Natural killer cell (primary cell): ENCODE measurements around the gene PAPSS2. TPM values are rescaled to one million over a fixed set of nuclear protein-coding genes. Genes with fewer than 3 reads are reported as not detected.

ENCODE experiments used
- ATAC-seq, 3 donors: fragments of 150-1000 bp in 2 of 3; fragments of 200-7000 bp in 1 of 3; cut with Tn5 transposase; 1 replicate in 1 of 3; 2 replicates in 2 of 3; pipeline ENCODE4 v1.10.0; 2021; ENCODE audit warnings: mild to moderate bottlenecking in 2 of 3, moderate library complexity in 2 of 3
- DNase-seq, 2 donors: peaks; one replicate each; pipeline versions ENCODE4 v3.0.0 to v3.0.0-alpha.2; 2013 to 2021; ENCODE audit warnings: mixed read lengths in 1 of 2
- H3K27ac ChIP-seq: one replicate; pipeline ENCODE4 v1.5.1; 2013; ENCODE audit warnings: mild to moderate bottlenecking, low read length
- H3K27me3 ChIP-seq: one replicate; pipeline ENCODE4 v1.6.1; 2013; ENCODE audit warnings: low read length; ENCODE audit not compliant: control insufficient read depth, insufficient read depth
- H3K36me3 ChIP-seq: one replicate; pipeline ENCODE4 v1.6.1; 2013; ENCODE audit warnings: low read length; ENCODE audit not compliant: control insufficient read depth, insufficient read depth
- H3K4me1 ChIP-seq: one replicate; pipeline ENCODE4 v1.6.1; 2013; ENCODE audit warnings: low read length; ENCODE audit not compliant: control insufficient read depth, insufficient read depth
- H3K4me3 ChIP-seq: one replicate; pipeline ENCODE4 v1.5.1; 2013; ENCODE audit warnings: low read length
- H3K9me3 ChIP-seq: one replicate; pipeline ENCODE4 v1.6.1; 2013; ENCODE audit warnings: low read length; ENCODE audit not compliant: control insufficient read depth, insufficient read depth
- H3K27ac Mint-ChIP-seq, 2 donors: one replicate each; pipeline ENCODE4 v1.8.0; 2022; ENCODE audit warnings: mild to moderate bottlenecking in 2 of 2, mixed read lengths in 2 of 2, moderate library complexity in 1 of 2
- H3K27me3 Mint-ChIP-seq, 2 donors: one replicate each; pipeline ENCODE4 v1.8.0; 2022; ENCODE audit warnings: low read depth in 2 of 2, mixed read lengths in 2 of 2
- H3K36me3 Mint-ChIP-seq: one replicate; pipeline ENCODE4 v1.8.0; 2022; ENCODE audit warnings: mixed read lengths
- H3K4me1 Mint-ChIP-seq, 2 donors: one replicate each; pipeline ENCODE4 v1.8.0; 2022; ENCODE audit warnings: mixed read lengths in 2 of 2
- H3K4me3 Mint-ChIP-seq: one replicate; pipeline ENCODE4 v1.8.0; 2022; ENCODE audit warnings: mild to moderate bottlenecking, moderate library complexity, mixed read lengths
- H3K9me3 Mint-ChIP-seq, 2 donors: one replicate each; pipeline ENCODE4 v1.8.0; 2022; ENCODE audit warnings: mixed read lengths in 2 of 2
- WGBS: methylation state at CpG from one replicate; pipeline ENCODE4 v1.1.7; 2013; ENCODE audit warnings: missing lambda C conversion rate; ENCODE audit not compliant: insufficient coverage; 5-methylcytosine and 5-hydroxymethylcytosine counted together
- intact Hi-C: fragments of 100-400 bp; cut with micrococcal nuclease; formaldehyde crosslinking; loops from one replicate; pipeline ENCODE4 v1.14.2; 2022
- total RNA-seq, 4 donors: library from RNA; stranded (reverse); fragments of 120-200 nt in 1 of 4; gene quantifications; one replicate each; pipeline versions ENCODE4 v1.2.3 to v1.2.4, GENCODE V29; 2013 to 2022
- TF ChIP-seq, protein P1 (sequence below): fragments of 200-600 bp; IDR thresholded peaks from one replicate; pipeline ENCODE4 v1.8.0; 2022; ENCODE audit warnings: antibody characterized with exemption

Gene PAPSS2
- total RNA-seq, 3 donors from 2014 or later (not counting 1 experiment from before 2014, with no cell fraction given) = 0.13 to 1.1 TPM; not detected in 1

DNA sequence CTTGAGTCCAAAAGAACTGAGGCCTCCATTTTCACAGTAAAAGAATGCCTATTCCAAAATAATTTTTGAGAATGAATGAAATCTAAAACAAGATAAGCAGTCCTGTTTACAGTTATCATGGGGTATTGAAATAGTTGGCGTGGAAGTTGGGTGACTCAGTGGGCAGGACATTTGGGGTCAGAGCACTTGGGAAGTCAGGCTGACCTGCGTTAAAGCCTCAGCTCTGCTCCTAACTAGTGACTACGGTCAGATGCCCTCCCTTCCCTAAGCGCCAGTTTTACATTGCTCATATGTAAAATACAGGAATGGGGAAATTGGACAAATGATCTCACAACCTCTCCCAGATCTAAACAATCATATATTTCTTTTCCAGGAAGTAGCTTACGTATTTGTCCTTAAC is 2.3 kb upstream of the PAPSS2 start:
- no peak for DNase-seq
- Mint-ChIP-seq H3K4me3 (no peak overlapping the region), H3K9me3 (no peaks in the 10 kb centered on the region), H3K27me3 (peaks cover 22 to 55% of the 10 kb centered on the region in 2 donors), H3K27ac (no peak overlapping the region), H3K36me3 (no peaks in the 10 kb centered on the region), H3K4me1 (peaks cover 13 to 23% of the 10 kb centered on the region in 2 donors)
- Histone ChIP-seq H3K27me3 (peaks cover 15% of the 10 kb centered on the region), H3K4me3 (no peak overlapping the region), H3K9me3 (no peaks in the 10 kb centered on the region), H3K4me1 (peaks cover 12% of the 10 kb centered on the region), H3K36me3 (no peaks in the 10 kb centered on the region), H3K27ac (no peak overlapping the region)
- 97% methylated on average over 4 of the region's 5 CpGs for WGBS
- intact Hi-C loops = loop anchor here (5.0 to 10.0 kb wide), 2 partner anchors 117 to 895 kb away; no protein-coding TSS in a partner anchor
- ATAC-seq = peak in 2 of 3 donors; percentile 21
- TF ChIP-seq, protein P1, sequence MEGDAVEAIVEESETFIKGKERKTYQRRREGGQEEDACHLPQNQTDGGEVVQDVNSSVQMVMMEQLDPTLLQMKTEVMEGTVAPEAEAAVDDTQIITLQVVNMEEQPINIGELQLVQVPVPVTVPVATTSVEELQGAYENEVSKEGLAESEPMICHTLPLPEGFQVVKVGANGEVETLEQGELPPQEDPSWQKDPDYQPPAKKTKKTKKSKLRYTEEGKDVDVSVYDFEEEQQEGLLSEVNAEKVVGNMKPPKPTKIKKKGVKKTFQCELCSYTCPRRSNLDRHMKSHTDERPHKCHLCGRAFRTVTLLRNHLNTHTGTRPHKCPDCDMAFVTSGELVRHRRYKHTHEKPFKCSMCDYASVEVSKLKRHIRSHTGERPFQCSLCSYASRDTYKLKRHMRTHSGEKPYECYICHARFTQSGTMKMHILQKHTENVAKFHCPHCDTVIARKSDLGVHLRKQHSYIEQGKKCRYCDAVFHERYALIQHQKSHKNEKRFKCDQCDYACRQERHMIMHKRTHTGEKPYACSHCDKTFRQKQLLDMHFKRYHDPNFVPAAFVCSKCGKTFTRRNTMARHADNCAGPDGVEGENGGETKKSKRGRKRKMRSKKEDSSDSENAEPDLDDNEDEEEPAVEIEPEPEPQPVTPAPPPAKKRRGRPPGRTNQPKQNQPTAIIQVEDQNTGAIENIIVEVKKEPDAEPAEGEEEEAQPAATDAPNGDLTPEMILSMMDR = no peak

DNA sequence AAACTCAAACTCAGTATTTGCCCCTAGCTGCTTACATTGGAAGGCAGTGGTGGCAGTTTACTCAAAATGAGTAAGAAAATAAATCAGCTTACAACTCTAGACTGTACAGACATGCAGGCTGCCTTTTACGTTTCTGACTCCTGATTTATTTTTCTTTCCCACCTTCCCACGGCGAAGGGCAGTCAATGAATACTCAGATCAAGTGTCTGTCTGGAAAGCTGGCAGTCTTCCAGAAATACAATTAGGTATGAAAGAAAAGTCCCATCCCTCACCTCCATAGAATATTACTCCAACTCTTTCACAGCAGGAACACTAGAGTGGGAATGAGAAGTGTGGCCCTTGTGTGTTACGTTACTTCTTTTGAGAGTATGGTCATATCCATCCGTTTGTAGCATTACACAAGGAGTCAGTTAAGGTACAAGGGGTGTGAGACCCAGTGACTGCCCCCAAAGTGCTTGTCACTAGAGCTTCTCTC is 1.3 kb upstream of the PAPSS2 start:
- Histone ChIP-seq H3K4me3 (no peak overlapping the region), H3K36me3 (no peaks in the 10 kb centered on the region), H3K27me3 (peaks cover 15% of the 10 kb centered on the region), H3K9me3 (no peaks in the 10 kb centered on the region), H3K27ac (no peak overlapping the region), H3K4me1 (peaks cover 12% of the 10 kb centered on the region)
- peaks cover 24 to 53% of the 10 kb centered on the region in 2 donors for H3K27me3 Mint-ChIP-seq
- WGBS = 98% methylated on average over 4 of the region's 5 CpGs
- intact Hi-C loops = loop anchor here (5.0 to 10.0 kb wide), 2 partner anchors 116 to 894 kb away; no protein-coding TSS in a partner anchor
- TF ChIP-seq, protein P1 = no peak
- H3K9me3 Mint-ChIP-seq = no peaks in the 10 kb centered on the region
- H3K27ac Mint-ChIP-seq = no peak overlapping the region
- H3K4me1 Mint-ChIP-seq = peaks cover 13 to 23% of the 10 kb centered on the region in 2 donors
- H3K36me3 Mint-ChIP-seq = no peaks in the 10 kb centered on the region
- H3K4me3 Mint-ChIP-seq = no peak overlapping the region
- no peak for ATAC-seq
- DNase-seq = no peak

DNA sequence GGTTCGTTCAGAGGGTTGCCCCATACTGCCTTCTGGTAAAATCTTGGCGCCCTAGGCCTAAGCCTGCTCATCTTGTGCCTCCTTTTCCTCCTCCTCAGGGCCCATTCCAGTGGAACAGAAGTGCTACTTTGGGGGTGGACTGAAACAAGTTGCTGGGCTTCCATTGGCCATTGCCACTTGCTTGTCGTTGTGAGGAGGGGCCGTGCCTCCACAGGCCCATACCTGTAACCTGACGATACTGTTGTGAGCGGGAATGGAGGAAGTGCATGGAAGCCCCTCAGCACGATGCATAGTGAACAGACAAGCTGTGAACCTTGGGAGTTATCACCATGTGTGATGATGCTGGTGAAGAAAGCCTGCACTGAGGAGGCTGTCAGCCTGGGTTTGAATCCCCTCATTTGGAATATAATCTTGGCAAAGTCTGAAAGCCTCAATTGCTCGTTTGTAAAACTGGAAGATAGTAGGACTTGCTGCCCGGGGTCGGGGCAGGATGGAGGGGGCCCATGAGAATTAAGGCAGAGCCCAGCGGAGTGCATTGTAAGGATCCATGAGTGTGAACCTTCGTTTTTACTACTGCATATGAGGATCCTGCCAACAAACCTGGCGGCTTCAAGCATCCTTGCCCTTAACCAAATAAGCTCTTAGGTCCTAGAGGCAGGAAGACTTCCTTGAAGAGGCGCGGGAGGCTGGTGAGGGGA is 671 bp upstream of the PAPSS2 start:
- peaks cover 24 to 53% of the 10 kb centered on the region in 2 donors for H3K27me3 Mint-ChIP-seq
- no peaks in the 10 kb centered on the region for H3K36me3 Mint-ChIP-seq
- peaks cover 12% of the 10 kb centered on the region for H3K4me1 ChIP-seq
- peak overlapping the region; percentile 81 for H3K4me3 Mint-ChIP-seq
- intact Hi-C loops = loop anchor here (5.0 to 10.0 kb wide), 2 partner anchors 116 to 893 kb away; no protein-coding TSS in a partner anchor
- peaks cover 13 to 23% of the 10 kb centered on the region in 2 donors for H3K4me1 Mint-ChIP-seq
- H3K27me3 ChIP-seq = peaks cover 15% of the 10 kb centered on the region
- no peak for DNase-seq
- H3K9me3 Mint-ChIP-seq = no peaks in the 10 kb centered on the region
- H3K27ac ChIP-seq = no peak overlapping the region
- H3K27ac Mint-ChIP-seq = peak overlapping the region in 1 of 2 donors; percentile 58
- no peak overlapping the region for H3K4me3 ChIP-seq
- H3K9me3 ChIP-seq = no peaks in the 10 kb centered on the region
- no peak for ATAC-seq
- TF ChIP-seq, protein P1 = no peak
- no peaks in the 10 kb centered on the region for H3K36me3 ChIP-seq
- 83% methylated on average over 15 of the region's 15 CpGs for WGBS
